Caco-2 (cell line): ENCODE data around the gene NKX1-2. TPM values are rescaled to one million over a fixed set of nuclear protein-coding genes. Genes with fewer than 3 reads are reported as not detected.

ENCODE experiments used
- BruUV-seq: library from RNA; stranded (reverse); fragments of 400-500 nt; replicated peaks from 2 replicates; lab custom pipeline; 2021; lab: Mats Ljungman, UMichigan
- CTCF ChIA-PET: fragments of 300-600 bp; sonication (Branson Sonifier 250); formaldehyde crosslinking; loops from one replicate; lab custom pipeline; 2022; ENCODE audit warnings: antibody characterized with exemption; lab: Charles Lee
- POLR2A ChIA-PET: fragments of 300-600 bp; sonication (Branson Sonifier 250); formaldehyde crosslinking; loops from one replicate; lab custom pipeline; 2022; ENCODE audit warnings: antibody characterized with exemption; lab: Charles Lee
- DNase-seq, 2 experiments: peaks; one replicate each; pipeline versions ENCODE4 v3.0.0 to v3.0.0-alpha.2; 2020 to 2022
- H3K27me3 ChIP-seq: replicated peaks from 2 replicates; pipeline ENCODE4 v1.6.0; 2011; ENCODE audit warnings: low read length; ENCODE audit not compliant: control insufficient read depth, insufficient read depth
- H3K36me3 ChIP-seq: 2 replicates; pipeline ENCODE4 v1.5.1; 2011; ENCODE audit warnings: low read length; ENCODE audit not compliant: control insufficient read depth, insufficient read depth
- H3K4me1 ChIP-seq: fragments of 250-450 bp; sonication (Bioruptor Pico); 2 replicates; pipeline ENCODE4 v1.5.1; 2020; ENCODE audit warnings: mild to moderate bottlenecking
- H3K4me3 ChIP-seq: 2 replicates; pipeline ENCODE4 v1.5.1; 2011; ENCODE audit warnings: low read depth, mild to moderate bottlenecking, control low read depth, low read length
- H3K9me3 ChIP-seq: fragments of 250-450 bp; sonication (Bioruptor Pico); 2 replicates; pipeline ENCODE4 v1.5.1; 2020; ENCODE audit warnings: mild to moderate bottlenecking, moderate library complexity
- H3K27ac Mint-ChIP-seq: one replicate; pipeline ENCODE4 v1.8.0; 2022; ENCODE audit warnings: mixed read lengths; ENCODE audit not compliant: unreplicated experiment
- H3K27me3 Mint-ChIP-seq: one replicate; pipeline ENCODE4 v1.8.0; 2022; ENCODE audit warnings: mixed read lengths; ENCODE audit not compliant: insufficient read depth, unreplicated experiment
- H3K36me3 Mint-ChIP-seq: one replicate; pipeline ENCODE4 v1.8.0; 2022; ENCODE audit warnings: mild to moderate bottlenecking, mixed read lengths; ENCODE audit not compliant: insufficient read depth, unreplicated experiment
- H3K4me1 Mint-ChIP-seq: one replicate; pipeline ENCODE4 v1.8.0; 2022; ENCODE audit warnings: low read depth, mixed read lengths; ENCODE audit not compliant: unreplicated experiment
- H3K4me3 Mint-ChIP-seq: one replicate; pipeline ENCODE4 v1.8.0; 2022; ENCODE audit warnings: mild to moderate bottlenecking, moderate library complexity, mixed read lengths; ENCODE audit not compliant: unreplicated experiment
- H3K9me3 Mint-ChIP-seq: one replicate; pipeline ENCODE4 v1.8.0; 2022; ENCODE audit warnings: mixed read lengths; ENCODE audit not compliant: unreplicated experiment
- intact Hi-C: fragments of 100-400 bp; cut with micrococcal nuclease; formaldehyde crosslinking; loops from one replicate; pipeline ENCODE4 v1.10.0; 2022; ENCODE audit not compliant: unreplicated experiment
- total RNA-seq: library from RNA; stranded (reverse); gene quantifications from 2 replicates; pipeline ENCODE4 v1.2.3, GENCODE V29; 2022
- TF ChIP-seq, protein P1 (sequence below), 2 experiments: fragments of 200-600 bp in 1 of 2; IDR thresholded peaks; 1 replicate in 1 of 2; 2 replicates in 1 of 2; pipeline versions ENCODE4 v1.5.1 to v1.8.0; 2011 to 2022; ENCODE audit warnings: antibody characterized with exemption in 1 of 2, control low read depth in 1 of 2, inconsistent platforms in 1 of 2, low read depth in 1 of 2, low read length in 1 of 2, mild to moderate bottlenecking in 1 of 2, moderate library complexity in 1 of 2; ENCODE audit not compliant: insufficient read depth in 1 of 2, severe bottlenecking in 1 of 2, unreplicated experiment in 1 of 2

The NKX1-2 gene
- total RNA-seq, 1 experiment from 2014 or later, result 2.8 TPM

DNA sequence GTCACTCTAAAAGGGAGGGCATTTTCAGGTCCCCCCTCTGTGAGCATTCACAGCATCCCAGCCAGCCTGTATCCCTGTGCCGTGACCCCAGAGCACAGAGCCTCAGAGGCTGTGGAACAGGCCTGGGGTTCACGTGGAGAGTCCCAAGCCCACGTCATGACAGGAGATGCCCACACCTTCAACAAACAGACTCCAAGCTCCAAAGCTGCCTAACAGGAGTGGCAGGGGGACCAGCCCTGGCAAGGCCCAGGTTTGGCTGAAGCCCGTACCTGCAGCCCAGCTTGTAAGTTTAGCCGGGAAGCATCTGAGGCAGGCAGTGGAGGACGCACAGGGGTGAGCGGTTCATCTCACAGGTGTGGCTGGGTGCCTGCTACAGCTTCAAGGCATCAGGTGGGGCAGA, 45.3 kb upstream of the NKX1-2 start:
- DNase-seq, result no peak
- Histone ChIP-seq H3K36me3 (no peaks in the 10 kb centered on the region; the same call in 1 of the 2 replicates), H3K27me3 (no peaks in the 10 kb centered on the region), H3K9me3 (no peaks in the 10 kb centered on the region), H3K4me3 (no peak overlapping the region), H3K4me1 (peaks cover 3% of the 10 kb centered on the region; the same call in 1 of the 2 replicates)
- H3K27ac Mint-ChIP-seq, result no peak overlapping the region
- H3K27me3 Mint-ChIP-seq, result no peaks in the 10 kb centered on the region
- POLR2A ChIA-PET, result no interaction called here
- CTCF ChIA-PET, result interaction anchor here (0.7 kb wide), 1 partner anchor 500 kb away, joined by 3 read pairs; no protein-coding TSS in a partner anchor
- peaks cover under 1% of the 10 kb centered on the region for H3K36me3 Mint-ChIP-seq
- no peaks in the 10 kb centered on the region for H3K9me3 Mint-ChIP-seq
- TF ChIP-seq, protein P1, sequence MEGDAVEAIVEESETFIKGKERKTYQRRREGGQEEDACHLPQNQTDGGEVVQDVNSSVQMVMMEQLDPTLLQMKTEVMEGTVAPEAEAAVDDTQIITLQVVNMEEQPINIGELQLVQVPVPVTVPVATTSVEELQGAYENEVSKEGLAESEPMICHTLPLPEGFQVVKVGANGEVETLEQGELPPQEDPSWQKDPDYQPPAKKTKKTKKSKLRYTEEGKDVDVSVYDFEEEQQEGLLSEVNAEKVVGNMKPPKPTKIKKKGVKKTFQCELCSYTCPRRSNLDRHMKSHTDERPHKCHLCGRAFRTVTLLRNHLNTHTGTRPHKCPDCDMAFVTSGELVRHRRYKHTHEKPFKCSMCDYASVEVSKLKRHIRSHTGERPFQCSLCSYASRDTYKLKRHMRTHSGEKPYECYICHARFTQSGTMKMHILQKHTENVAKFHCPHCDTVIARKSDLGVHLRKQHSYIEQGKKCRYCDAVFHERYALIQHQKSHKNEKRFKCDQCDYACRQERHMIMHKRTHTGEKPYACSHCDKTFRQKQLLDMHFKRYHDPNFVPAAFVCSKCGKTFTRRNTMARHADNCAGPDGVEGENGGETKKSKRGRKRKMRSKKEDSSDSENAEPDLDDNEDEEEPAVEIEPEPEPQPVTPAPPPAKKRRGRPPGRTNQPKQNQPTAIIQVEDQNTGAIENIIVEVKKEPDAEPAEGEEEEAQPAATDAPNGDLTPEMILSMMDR (IDR thresholded peaks at IDR 0.05; ENCODE audit: insufficient read depth in 1 of 2, low read depth in 1 of 2, low read length in 1 of 2, severe bottlenecking in 1 of 2, unreplicated experiment in 1 of 2), result no peak
- BruUV-seq, result no TSS peak
- intact Hi-C loops, result no loop called here
- no peaks in the 10 kb centered on the region for H3K4me1 Mint-ChIP-seq
- no peak overlapping the region for H3K4me3 Mint-ChIP-seq

DNA sequence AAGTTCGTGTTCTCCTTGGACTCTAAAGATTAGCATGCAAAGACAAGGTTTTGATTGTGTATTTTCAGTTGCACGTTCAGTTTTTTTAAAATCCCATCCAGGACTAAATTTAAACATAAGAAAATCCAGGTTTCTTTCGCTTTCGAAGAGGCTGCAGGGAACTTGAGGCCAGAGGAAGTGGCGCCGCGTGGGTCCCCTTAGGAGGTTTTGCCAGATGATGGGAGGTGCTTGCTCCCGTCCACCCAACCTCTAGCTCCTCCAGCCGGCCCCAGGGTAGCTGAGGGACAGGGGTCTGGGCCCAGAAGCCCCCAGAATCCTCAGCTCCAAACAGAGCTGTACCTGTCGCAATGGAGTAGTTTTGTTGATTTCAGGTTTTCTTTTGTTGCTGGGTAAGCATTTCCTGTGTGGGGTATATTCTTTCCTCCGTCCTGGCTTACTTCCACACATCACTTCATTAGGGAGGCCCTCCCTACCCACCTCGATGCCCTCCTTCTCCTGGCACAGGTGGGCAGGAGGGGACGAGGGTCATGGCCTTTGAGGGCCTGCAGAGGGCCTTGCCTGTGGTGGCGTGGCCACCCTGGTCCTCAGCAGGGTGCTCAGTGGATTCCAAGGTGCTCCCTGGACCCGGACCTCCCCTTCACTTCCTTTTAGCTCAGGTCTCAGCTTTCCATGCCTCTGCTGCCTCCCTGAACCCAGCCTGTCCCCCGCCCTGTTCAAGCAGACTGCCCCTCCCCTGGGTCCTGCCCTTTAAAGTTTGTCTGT, 44.4 kb upstream of the NKX1-2 start:
- no peak overlapping the region for H3K4me3 ChIP-seq
- DNase-seq, result no peak
- no peaks in the 10 kb centered on the region for H3K9me3 ChIP-seq
- H3K27ac Mint-ChIP-seq, result no peak overlapping the region
- H3K36me3 ChIP-seq, result no peaks in the 10 kb centered on the region; the same call in 1 of the 2 replicates
- no peaks in the 10 kb centered on the region for H3K27me3 ChIP-seq
- CTCF ChIA-PET, result no interaction called here
- H3K27me3 Mint-ChIP-seq, result no peaks in the 10 kb centered on the region
- no peaks in the 10 kb centered on the region for H3K9me3 Mint-ChIP-seq
- no peaks in the 10 kb centered on the region for H3K4me1 Mint-ChIP-seq
- POLR2A ChIA-PET, result no interaction called here
- H3K36me3 Mint-ChIP-seq, result peaks cover 5% of the 10 kb centered on the region
- no TSS peak for BruUV-seq
- intact Hi-C loops, result no loop called here
- peaks cover 3% of the 10 kb centered on the region; the same call in 1 of the 2 replicates for H3K4me1 ChIP-seq
- TF ChIP-seq, protein P1 (IDR thresholded peaks at IDR 0.05; ENCODE audit: insufficient read depth in 1 of 2, low read depth in 1 of 2, low read length in 1 of 2, severe bottlenecking in 1 of 2, unreplicated experiment in 1 of 2), result no peak
- no peak overlapping the region for H3K4me3 Mint-ChIP-seq

DNA sequence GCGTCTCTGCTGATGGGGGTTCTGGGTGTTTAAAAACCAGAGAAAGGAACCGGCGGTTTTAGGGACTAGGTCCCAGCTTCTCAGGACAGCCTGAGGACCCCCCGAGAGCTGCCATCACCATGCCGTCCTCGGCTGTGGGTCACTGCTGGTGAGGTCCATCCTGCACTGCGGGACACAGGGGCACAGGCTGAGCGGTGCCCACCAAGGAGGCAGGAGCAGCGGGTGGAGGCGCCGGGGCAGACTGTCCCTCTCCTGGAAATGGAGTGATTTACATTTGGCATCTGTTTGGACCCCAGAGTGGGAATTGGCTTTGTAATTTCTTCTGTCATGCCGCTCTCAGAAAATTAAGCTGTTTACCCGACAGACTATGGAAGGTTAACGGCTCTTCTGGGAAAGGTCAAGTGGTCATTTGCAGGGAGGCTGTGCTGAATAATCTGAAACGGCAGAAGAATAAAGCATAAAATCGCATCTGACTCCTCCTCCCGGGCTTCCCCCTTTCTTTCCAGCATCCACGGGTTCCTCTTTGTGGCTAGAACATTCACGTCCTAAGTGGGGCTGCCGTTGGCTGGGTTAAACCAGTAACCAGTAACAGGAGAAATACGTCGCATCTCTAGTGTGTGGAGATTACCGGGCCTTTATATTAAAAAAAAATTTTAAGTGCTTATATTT, 43.5 kb upstream of the NKX1-2 start:
- CTCF ChIA-PET, result no interaction called here
- no peak overlapping the region for H3K4me3 ChIP-seq
- POLR2A ChIA-PET, result no interaction called here
- H3K9me3 ChIP-seq, result no peaks in the 10 kb centered on the region
- peaks cover 3% of the 10 kb centered on the region; the same call in 1 of the 2 replicates for H3K4me1 ChIP-seq
- BruUV-seq, result no TSS peak
- H3K27ac Mint-ChIP-seq, result no peak overlapping the region
- H3K9me3 Mint-ChIP-seq, result no peaks in the 10 kb centered on the region
- H3K27me3 Mint-ChIP-seq, result no peaks in the 10 kb centered on the region
- no peak for DNase-seq
- no peaks in the 10 kb centered on the region for H3K27me3 ChIP-seq
- H3K36me3 ChIP-seq, result no peaks in the 10 kb centered on the region; the same call in 1 of the 2 replicates
- H3K4me3 Mint-ChIP-seq, result no peak overlapping the region
- peaks cover 6% of the 10 kb centered on the region for H3K4me1 Mint-ChIP-seq
- intact Hi-C loops, result no loop called here
- TF ChIP-seq, protein P1 (IDR thresholded peaks at IDR 0.05; ENCODE audit: insufficient read depth in 1 of 2, low read depth in 1 of 2, low read length in 1 of 2, severe bottlenecking in 1 of 2, unreplicated experiment in 1 of 2), result no peak
- peaks cover 5% of the 10 kb centered on the region for H3K36me3 Mint-ChIP-seq
